Raji (cell line): Measurements from ENCODE around the gene DAD1.

ENCODE experiments used
- POLR2A ChIP-seq: IDR thresholded peaks from 2 replicates; pipeline ENCODE4 v1.6.1; 2011; ENCODE audit warnings: low read depth, low read length, control low read depth; ENCODE audit not compliant: insufficient read depth

The DAD1 gene

GRCh38 chr14:22535916-22536315, 53.1 kb downstream of the DAD1 start:
- TF ChIP-seq POLR2A = no peak

- no peak for TF ChIP-seq POLR2A
These were observed 53.9 kb downstream of the DAD1 start for GRCh38 chr14:22535126-22535525.

- TF ChIP-seq POLR2A = no peak
These were observed 54.5 kb downstream of the DAD1 start for GRCh38 chr14:22534547-22534946.

- no peak for TF ChIP-seq POLR2A
These were observed 55.2 kb downstream of the DAD1 start for GRCh38 chr14:22533739-22534359.

DNA sequence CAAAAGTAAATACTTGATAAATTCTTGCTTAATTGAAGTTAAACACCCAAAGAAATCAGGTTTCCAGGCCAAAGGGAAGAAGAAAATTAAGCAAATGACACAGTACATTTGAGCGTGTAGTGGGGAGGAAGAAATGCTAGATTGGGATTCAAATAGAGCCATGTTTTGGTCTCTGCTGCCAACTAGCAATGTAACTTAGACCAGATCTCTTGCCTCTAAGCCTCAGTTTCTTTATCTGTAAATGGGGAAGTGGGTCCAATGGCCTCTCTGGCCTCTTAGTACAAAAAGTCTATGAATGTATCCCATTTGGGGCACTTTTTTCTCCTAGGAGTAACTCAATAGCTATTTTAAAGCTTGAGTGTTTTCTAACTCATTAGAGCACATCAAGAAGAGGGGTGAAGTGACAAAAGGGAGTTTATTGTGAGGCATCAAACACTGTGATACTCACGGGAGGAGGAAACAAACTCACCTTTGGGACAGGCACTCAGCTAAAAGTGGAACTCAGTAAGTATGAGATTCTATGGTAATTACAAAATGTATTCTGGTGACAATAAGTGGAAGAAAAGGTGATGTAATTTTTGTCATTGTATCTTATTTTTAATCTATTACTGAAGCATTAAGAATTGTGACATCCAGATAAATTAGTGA, 55.8 kb downstream of the DAD1 start:
- no peak for TF ChIP-seq POLR2A

DNA sequence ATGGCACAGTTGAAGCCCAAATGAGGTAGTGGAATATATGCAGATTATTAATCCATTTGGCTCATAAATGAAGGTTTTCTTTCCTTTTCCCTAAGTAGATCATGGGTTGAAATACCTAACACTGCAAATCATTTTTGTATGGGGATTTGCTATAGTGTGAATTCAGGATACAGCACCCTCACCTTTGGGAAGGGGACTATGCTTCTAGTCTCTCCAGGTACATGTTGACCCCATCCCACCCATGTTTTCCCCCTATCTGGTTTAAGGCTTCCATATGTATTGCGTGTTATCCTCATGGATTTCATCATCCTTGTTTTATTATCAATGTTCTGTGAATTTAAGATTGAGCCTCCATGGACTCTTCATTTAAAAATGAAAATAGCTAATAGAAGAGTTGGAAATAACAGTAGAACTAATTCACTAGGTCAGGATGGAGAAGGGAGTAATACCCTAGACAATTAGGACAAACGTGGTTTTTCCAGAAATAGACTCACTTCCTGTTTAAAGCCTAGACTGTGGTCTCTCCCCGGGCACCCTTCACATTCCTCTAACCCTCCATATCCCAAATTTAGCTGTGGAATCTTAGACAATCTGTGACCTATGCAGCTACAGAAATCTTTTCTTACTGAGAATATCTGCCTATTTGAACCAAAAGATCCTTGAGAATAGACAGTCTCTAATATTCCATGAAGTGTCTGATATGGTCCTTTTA, 56.5 kb downstream of the DAD1 start:
- TF ChIP-seq POLR2A = no peak

- no peak for TF ChIP-seq POLR2A
These were observed 57.3 kb downstream of the DAD1 start for GRCh38 chr14:22531451-22532344.

GRCh38 chr14:22530127-22530526, 58.9 kb downstream of the DAD1 start:
- TF ChIP-seq POLR2A = no peak

GRCh38 chr14:22526744-22527143, 62.3 kb downstream of the DAD1 start:
- TF ChIP-seq POLR2A = no peak

DNA sequence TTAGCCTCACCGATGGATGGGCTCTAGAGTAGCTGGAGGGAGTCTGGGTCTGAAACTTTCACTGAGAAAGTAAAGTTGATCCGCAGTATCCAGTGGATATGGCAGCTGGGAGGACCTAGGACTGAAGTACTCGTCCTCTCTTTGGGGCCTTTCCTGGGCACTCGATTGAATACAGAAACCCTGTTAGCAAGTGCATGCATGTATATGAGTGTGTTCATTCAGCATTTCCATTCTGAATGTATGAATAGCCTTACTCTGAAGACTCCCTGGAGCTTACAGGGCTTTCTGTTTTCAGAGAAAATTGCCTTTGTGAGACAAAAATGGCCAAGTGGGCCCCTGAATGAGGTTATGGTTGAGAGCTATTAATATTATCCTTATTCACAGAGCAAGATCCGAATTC, 62.8 kb downstream of the DAD1 start:
- no peak for TF ChIP-seq POLR2A

GRCh38 chr14:22524784-22525161, 64.3 kb downstream of the DAD1 start:
- no peak for TF ChIP-seq POLR2A

GRCh38 chr14:22524115-22524783, 64.8 kb downstream of the DAD1 start:
- no peak for TF ChIP-seq POLR2A

DNA sequence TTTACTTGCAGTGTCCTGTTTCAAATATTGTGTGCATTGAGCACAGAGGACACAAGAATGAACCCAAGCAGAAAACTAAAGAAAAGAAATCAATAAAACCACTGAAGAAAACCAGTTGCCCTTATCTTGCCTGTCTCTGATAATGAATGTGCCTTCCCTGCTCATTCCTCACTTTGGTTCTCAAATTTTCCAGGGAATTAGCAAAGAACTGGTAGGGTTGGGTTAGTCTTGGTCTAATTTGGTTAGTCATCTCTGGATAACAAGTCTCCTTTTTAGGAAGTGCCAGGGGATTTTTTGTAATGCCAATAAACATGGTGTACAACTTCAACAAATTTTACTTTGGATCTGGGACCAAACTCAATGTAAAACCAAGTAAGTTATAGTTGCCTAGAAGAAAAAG, 65.7 kb downstream of the DAD1 start:
- no peak for TF ChIP-seq POLR2A

DNA sequence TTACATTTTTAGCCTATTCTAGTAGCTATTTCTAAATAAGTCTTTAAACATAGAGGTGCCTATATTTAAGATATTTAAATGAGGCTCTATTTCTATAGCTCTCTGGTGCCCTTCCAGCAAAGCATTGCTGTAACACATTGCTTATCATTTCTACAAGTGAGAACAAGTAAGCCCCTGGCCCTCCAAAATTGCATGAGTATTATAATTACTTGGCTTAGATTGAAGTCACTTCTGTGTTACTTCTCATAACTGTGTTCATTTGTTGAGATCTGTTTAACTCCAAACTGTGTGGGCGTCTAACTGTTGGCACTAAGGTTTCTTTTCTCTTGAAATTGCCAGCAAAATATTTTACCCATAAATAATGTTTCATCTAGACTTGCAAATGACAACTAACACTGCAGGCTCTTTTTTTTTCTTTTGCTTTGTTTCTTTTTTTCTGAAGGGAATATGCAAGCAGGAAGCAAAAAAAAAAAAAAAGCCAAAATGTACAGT, 66.5 kb downstream of the DAD1 start:
- TF ChIP-seq POLR2A = no peak
